GM20431 (cell line): Measurements from ENCODE around the gene PIEZO2.
"Not testable (repeated sequence)": the region's sequence is repeated elsewhere in the genome, so short reads cannot be mapped to it uniquely, and the experiment has no call there.

Experiments used
- in situ Hi-C: fragments of 300-500 bp; cut with MseI, MboI; formaldehyde crosslinking; loops from one replicate; pipeline ENCODE4 v1.15.0; 2020; ENCODE audit warnings: low sequenced_read_pairs; ENCODE audit not compliant: unreplicated experiment

Gene PIEZO2

DNA sequence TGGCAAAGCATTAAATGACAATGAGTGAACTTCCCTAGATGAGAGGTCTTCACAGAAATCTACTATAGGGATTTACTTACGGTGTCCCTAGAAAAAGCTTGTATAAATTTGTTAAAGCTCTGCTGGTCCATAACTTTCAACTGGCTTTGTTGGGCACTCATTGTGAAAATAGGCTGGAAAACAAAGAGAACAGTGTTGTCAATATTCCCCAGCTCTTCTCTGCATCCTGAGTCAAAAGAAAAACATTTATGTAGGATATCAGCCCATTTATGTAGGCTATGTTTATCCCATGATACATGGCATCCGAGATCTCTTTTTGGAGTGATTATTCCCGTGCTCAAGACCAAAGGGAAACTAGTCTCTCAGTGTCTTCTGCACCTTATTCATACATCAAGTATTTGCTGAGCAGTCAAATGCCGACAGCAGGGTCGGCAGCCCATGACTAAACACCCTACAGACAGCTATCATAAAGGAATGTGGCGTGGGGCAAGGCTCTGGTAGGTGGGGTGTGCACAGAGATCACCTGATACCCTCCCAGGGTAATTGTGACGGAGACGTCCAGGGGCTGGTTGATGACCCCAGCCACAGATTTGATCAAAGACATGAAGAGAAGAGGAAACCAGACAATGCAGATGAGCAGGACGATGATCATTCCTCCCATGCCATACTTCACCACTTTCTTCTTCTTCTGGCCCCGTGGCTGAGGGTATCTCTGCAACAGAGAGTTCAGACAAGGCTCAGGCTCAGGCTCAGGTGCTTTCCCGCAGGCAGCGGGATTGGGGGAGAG lies 467.6 kb downstream of the PIEZO2 start:
- in situ Hi-C loops = no loop called here

GRCh38 chr18:10680271-10680596 lies 469.1 kb downstream of the PIEZO2 start:
- in situ Hi-C loops = no loop called here

DNA sequence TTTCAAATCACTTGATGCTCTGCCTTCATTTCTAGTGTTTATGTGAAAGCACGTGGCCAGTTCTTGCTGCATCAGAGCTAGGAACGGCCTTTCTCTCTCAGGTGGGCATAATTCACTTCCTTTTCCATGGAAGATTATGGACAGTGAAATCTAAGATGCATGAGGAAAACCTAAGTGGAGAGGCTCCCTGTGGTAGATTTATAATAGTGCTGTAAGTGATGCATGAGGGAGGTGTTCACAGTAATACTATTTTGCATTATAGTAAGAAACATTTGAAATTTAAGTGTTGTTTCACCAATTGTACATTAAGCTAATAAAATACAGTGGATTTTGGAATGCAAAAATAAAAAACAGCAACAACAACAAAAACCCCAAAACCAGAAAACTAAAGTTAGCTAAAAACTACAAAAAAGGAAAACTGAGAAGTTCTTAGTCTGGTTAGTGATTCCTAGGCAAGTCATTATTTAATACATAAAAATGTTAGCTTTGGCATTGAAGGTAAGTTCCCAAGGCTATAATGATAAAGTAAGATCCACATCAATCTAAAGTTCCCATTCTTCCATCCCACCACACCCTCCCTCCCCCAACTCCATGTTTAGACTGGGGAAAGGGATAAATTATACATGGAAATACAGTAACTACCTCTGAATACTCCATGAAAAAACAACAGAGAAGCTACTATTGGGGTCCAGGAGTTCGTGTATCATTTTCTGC lies 469.7 kb downstream of the PIEZO2 start:
- in situ Hi-C loops = no loop called here

GRCh38 chr18:10671441-10671840 lies 477.9 kb downstream of the PIEZO2 start:
- in situ Hi-C loops = no loop called here

GRCh38 chr18:10670856-10671255 lies 478.5 kb downstream of the PIEZO2 start:
- in situ Hi-C loops = no loop called here

DNA sequence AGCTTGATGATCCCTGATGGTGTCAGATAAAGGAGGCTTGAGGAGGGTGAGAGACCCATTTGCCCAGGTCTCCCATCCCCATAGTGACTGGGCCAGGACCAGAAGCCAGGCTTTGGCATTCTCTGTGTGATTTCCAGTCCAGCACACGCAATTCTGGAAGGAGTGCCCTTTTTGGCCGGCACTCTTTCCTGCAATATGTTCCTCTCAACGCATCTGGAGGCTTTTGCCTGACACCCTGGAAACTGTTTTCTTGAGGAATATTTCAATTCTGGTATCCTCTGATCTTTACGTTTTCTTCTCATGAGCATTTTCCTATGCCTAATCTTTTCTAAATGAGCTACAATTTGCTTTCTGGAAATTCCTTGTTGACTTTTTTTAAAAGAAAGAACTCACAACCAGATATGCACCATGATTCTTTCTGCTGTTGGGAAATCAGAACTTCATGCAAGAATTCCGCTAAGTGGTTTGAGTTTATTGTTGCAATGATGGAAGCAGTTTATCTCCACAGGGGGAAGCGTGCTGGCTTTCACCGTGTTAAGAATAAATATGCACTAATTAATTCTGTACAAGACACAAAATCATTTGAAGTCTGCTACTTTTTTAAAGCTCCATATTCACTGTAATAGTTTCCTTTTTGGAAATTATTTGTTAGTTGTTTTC lies 479.8 kb downstream of the PIEZO2 start:
- in situ Hi-C loops = no loop called here

DNA sequence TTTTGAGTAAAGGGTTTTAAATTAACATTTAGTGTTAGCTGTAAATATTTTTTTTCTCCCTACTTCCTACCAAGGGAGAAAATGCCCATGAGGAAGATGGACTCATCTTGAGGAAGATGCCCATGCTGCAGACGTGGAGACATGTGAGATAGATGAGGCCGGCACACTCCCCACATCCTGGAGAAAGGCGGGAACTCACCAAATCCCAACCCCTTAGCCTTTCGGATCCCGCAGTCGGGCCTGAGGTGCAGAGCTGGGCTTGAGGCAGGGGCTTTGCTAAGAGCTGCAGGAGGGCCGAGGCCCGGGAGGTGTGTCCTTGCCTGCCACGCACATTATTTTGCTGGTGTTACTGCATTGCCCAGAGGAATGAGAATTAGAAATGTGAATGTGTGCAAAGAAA lies 485.6 kb downstream of the PIEZO2 start:
- in situ Hi-C loops = no loop called here

DNA sequence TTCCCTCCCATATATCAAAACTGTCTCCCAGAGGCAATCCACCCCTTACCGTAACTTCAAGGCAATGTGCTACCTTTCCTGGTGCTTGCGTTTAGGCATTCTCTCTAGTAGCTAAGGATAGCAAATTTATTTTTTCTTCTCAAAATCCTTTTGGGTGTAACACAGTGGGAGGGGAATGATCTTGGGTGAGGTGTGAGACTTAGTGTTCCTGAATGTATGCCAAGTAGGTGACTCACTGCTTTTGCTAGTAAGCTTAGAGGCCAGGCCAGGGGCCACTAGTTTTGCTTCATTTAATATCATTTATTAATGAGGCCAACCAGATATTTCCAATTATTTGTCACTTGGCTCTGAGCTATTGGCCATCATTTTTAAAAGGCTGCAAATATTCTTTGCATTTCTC lies 488.1 kb downstream of the PIEZO2 start:
- in situ Hi-C loops = no loop called here

GRCh38 chr18:10660179-10660884 lies 489.0 kb downstream of the PIEZO2 start:
- in situ Hi-C loops = no loop called here

DNA sequence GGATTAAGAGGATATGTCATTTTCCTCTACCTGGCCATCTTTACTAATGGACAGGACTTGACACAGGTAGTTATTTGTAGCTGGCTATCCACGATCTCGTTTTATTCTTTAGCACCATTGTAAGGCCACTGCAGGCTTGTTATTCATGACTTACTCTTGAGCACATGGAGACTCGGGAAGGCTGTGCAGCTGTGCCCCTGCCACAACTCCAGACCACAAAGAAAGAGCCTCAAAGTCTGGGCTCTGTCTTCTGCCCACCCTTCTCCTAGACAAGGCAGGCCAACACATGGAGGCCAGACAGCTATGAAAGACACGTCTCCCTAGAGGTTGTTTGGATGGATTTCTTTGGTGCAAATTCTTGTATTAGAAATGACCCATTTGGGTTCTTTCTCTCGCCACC lies 489.8 kb downstream of the PIEZO2 start:
- in situ Hi-C loops = no loop called here

- in situ Hi-C loops = no loop called here
Observed at GRCh38 chr18:10659000-10659399, 490.4 kb downstream of the PIEZO2 start.

GRCh38 chr18:10644003-10644402 lies 505.4 kb downstream of the PIEZO2 start:
- in situ Hi-C loops = not testable (repeated sequence)

DNA sequence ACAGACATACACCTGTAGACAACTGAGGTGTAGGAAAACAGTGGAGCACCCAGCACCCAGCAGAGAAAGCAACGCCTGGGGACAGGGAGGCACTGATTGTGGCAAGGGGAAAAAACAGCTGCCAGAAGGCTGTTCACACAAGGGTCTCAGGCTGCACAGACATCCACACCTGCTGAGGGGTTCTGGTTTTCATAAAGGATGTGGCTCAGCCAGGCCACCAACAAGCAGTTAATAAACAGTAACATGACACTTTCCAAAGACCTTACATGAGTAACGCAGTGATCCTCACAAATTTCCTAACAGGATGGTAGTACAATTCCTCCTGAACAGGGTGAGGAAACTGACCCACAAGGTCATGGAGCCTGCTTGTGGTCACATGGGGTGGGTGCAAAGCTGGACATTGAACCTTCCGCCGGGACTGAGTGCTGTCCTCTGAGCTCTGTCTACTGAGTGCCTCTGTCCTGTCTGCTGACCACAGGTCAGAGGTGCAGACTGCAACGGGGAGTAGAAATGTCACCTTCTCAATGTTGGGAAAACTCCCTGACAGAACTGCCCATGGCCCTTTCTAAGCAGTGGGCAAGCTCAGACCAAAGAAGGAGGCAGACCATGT lies 506.3 kb downstream of the PIEZO2 start:
- in situ Hi-C loops = not testable (repeated sequence)

DNA sequence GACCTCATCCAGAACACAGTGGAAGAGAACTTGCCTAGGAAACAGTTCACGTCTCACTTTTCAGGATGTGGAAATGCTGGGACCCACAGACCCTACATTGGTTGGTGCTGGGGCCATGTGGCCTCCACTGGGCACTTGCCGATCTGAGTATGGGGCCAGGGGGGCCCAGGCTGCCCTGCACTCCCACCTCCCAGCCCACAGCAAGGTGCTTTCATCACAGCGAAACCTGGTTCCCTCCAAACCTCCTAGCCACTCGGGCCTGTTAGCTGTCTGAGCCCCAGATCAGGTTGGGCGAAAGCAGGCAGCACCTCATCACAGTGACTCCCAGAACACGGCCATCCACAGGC lies 510.9 kb downstream of the PIEZO2 start:
- in situ Hi-C loops = not testable (repeated sequence)

DNA sequence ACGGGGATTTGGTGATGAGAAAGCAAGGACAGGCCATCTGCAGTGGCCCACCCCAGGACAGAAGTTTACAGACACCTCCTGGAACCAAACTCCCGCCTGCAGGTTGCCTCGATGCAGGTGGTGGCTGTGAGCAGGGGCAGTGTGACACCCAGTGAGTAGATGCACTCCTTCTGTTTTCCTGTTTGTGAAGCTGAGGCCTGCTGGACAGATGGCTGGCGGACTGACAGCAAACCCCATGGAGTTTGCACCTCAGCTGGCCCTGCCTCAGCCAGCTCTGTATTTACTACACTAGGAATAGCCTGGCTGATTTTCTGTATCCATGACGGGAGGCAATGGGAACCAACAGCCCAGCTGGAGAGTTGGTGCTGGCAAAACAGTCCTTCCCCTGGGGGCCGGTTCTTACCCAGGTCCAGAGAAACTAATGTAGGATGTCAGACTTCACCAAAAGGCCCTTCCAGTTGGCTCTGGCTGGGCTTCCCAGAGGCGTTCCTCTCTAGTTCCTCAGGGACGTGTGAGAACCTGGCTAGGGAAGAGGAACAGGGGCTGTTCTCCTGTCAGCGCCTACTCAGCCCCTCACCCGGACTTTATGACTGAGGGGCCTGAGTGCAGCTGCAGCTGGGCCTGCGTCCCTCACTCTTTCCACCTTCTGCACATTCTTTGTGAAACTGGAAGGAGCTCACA lies 511.4 kb downstream of the PIEZO2 start:
- in situ Hi-C loops = not testable (repeated sequence)

DNA sequence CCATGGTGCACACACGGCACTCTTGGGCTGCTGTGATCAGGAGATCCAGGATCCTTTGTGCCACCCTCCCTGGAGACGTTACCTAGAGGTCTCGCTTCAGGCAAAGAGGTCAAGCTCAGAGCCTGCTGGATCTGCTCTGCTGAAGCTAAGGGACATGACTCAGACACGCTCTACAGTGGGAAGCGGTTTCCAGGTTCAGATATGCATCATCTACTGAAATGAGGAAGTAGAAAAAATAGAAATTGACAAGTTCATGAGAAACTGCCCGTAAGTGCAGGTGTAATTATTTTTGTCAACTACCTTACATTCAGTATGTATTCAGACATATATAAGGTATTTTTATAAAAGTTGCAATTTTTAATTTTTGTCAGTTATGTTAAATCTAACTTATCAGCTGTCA lies 520.3 kb downstream of the PIEZO2 start:
- in situ Hi-C loops = not testable (repeated sequence)

GRCh38 chr18:10626606-10627213 lies 522.7 kb downstream of the PIEZO2 start:
- in situ Hi-C loops = not testable (repeated sequence)

DNA sequence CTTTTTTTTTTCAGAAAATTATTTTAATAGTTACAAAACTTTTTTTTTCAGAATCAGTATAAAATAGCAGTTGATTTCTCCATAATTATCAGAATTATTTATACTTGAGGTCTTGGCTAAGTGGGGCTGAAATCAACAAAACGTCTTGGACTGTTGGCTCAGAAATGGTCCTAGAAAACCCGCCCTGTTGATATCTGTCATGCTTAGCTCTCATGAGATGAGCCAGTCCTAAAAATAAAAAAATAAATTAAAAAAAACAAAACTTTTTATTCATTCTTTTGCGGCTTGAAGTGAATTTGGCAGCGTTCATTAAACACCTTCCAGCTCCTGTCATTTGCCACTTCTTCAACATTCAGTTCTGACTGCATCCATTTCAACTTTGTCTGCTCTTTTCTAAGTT lies 525.8 kb downstream of the PIEZO2 start:
- in situ Hi-C loops = loop anchor here (25.0 kb wide), 1 partner anchor 1614 kb away; no protein-coding TSS in a partner anchor

- in situ Hi-C loops = loop anchor here (25.0 kb wide), 1 partner anchor 1614 kb away; no protein-coding TSS in a partner anchor
Observed at GRCh38 chr18:10622982-10623381, 526.4 kb downstream of the PIEZO2 start.
